ENCODE measurements around the gene MPI. TPM values are rescaled to one million over a fixed set of nuclear protein-coding genes. Genes with fewer than 3 reads are reported as not detected.
A peak's percentile ranks its signal among the peaks of the same experiment; 100 is the strongest.
"Not testable (repeated sequence)": the region's sequence is repeated elsewhere in the genome, so short reads cannot be mapped to it uniquely, and the experiment has no call there.

MPI gene
- total and polyA plus RNA-seq, 10 of the 15 experiments (the other 5 are each of a cell fraction or from before 2014, with no cell fraction given) = 35.6 to 93.9 (median 44.1) TPM

GRCh38 chr15:74887537-74888193 lies 2.2 kb upstream of the MPI start:
- SMC1A ChIA-PET (ENCODE audit: uncharacterized antibody, unreplicated experiment) = interaction anchor here (0.8 to 1.3 kb wide), 4 partner anchors 14 to 30 kb away, joined by 3 read pairs; no protein-coding TSS in a partner anchor
- H4K20me1 ChIP-seq (ENCODE audit: control insufficient read depth, insufficient read depth); H3K36me3 ChIP-seq (ENCODE audit: control insufficient read depth in 2 of 2, insufficient read depth in 2 of 2, low read length in 1 of 2); intact Hi-C loops (cut with micrococcal nuclease; ENCODE audit: unreplicated experiment); FAIRE-seq; H3K4me2 ChIP-seq (ENCODE audit: control insufficient read depth, insufficient read depth); H3K4me3 ChIP-seq; H3K27me3 ChIP-seq (replicated peaks in 1 of 2; ENCODE audit: control insufficient read depth in 2 of 2, insufficient read depth in 2 of 2, low read length in 1 of 2); BruUV-seq (replicated peaks); H2AFZ ChIP-seq (ENCODE audit: control insufficient read depth, low read depth, low read length); ATAC-seq; DNase-seq (ENCODE audit: low read depth, low spot score); H3K9ac ChIP-seq (ENCODE audit: control insufficient read depth, insufficient read depth, low read length); in situ Hi-C loops (cut with MboI); H3K9me3 ChIP-seq (replicated peaks; ENCODE audit: control insufficient read depth, insufficient read depth, low read length); H3K27ac ChIP-seq (ENCODE audit: control insufficient read depth, insufficient read depth): not testable (repeated sequence)
- CTCF ChIA-PET = interaction anchor here (0.8 to 7.5 kb wide), 4 partner anchors 13 to 116 kb away, joined by 3 to 75 read pairs (median 20); no protein-coding TSS in a partner anchor
- RAD21 ChIA-PET (ENCODE audit: unreplicated experiment) = interaction anchor here (1.1 kb wide), 1 partner anchor 117 kb away, joined by 4 read pairs; no protein-coding TSS in a partner anchor
- 87% methylated on average over 7 of the region's 10 CpGs for WGBS (ENCODE audit: insufficient coverage, insufficient replicate concordance, low lambda C conversion rate, missing lambda C conversion rate)
- H3K79me2 ChIP-seq (ENCODE audit: control insufficient read depth, insufficient read depth, low read length) = peaks cover 12% of the 10 kb centered on the region
- POLR2A ChIA-PET = interaction anchor here (0.7 to 1.2 kb wide), 3 partner anchors 17 to 75 kb away, joined by 3 read pairs; partner anchors contain the start of gene LMAN1L
- H3K4me1 ChIP-seq (ENCODE audit: control insufficient read depth, insufficient read depth, low read length) = peaks cover 27% of the 10 kb centered on the region

GRCh38 chr15:74888716-74889115 lies 1.1 kb upstream of the MPI start:
- H3K4me2 ChIP-seq (ENCODE audit: control insufficient read depth, insufficient read depth) = 0 out of 2 replicates have a peak overlapping the region, but pooled peaks have one; percentile 85
- no peak overlapping the region for H3K4me3 ChIP-seq
- H2AFZ ChIP-seq (ENCODE audit: control insufficient read depth, low read depth, low read length) = no peak overlapping the region
- ChIA-PET CTCF (interaction anchor here (0.8 to 4.5 kb wide), 3 partner anchors 12 to 117 kb away, joined by 3 to 37 read pairs (median 3); no protein-coding TSS in a partner anchor), POLR2A (interaction anchor here (0.7 to 1.9 kb wide), 5 partner anchors 10 to 27 kb away, joined by 3 to 6 read pairs (median 3); partner anchors contain the start of gene SCAMP2), RAD21 (ENCODE audit: unreplicated experiment) (interaction anchor here (1.1 to 1.2 kb wide), 2 partner anchors 13 to 118 kb away, joined by 3 to 4 read pairs; no protein-coding TSS in a partner anchor), SMC1A (ENCODE audit: uncharacterized antibody, unreplicated experiment) (interaction anchor here (0.9 to 1.9 kb wide), 5 partner anchors 15 to 117 kb away, joined by 3 to 6 read pairs (median 5); partner anchors contain the start of gene FAM219B)
- intact Hi-C loops (cut with micrococcal nuclease; ENCODE audit: unreplicated experiment) = no loop called here
- H3K9me3 ChIP-seq (replicated peaks; ENCODE audit: control insufficient read depth, insufficient read depth, low read length) = no peaks in the 10 kb centered on the region
- peaks cover 35% of the 10 kb centered on the region for H3K4me1 ChIP-seq (ENCODE audit: control insufficient read depth, insufficient read depth, low read length)
- H3K36me3 ChIP-seq (ENCODE audit: control insufficient read depth in 2 of 2, insufficient read depth in 2 of 2, low read length in 1 of 2) = peaks cover 0 to 6% of the 10 kb centered on the region in 2 experiments; a peak in 2 of 4 replicates
- no peak for DNase-seq (ENCODE audit: low read depth, low spot score)
- no peak for ATAC-seq
- no peak overlapping the region for H3K9ac ChIP-seq (ENCODE audit: control insufficient read depth, insufficient read depth, low read length)
- H4K20me1 ChIP-seq (ENCODE audit: control insufficient read depth, insufficient read depth) = no peaks in the 10 kb centered on the region
- no TSS peak for BruUV-seq (replicated peaks)
- peaks cover 12% of the 10 kb centered on the region for H3K79me2 ChIP-seq (ENCODE audit: control insufficient read depth, insufficient read depth, low read length)
- no peak overlapping the region for H3K27ac ChIP-seq (ENCODE audit: control insufficient read depth, insufficient read depth)
- in situ Hi-C loops (cut with MboI) = no loop called here
- WGBS (ENCODE audit: insufficient coverage, insufficient replicate concordance, low lambda C conversion rate, missing lambda C conversion rate) = 50% methylated on average over 4 of the region's 4 CpGs
- no peak for FAIRE-seq
- H3K27me3 ChIP-seq (replicated peaks in 1 of 2; ENCODE audit: control insufficient read depth in 2 of 2, insufficient read depth in 2 of 2, low read length in 1 of 2) = no peaks in the 10 kb centered on the region
- TF ChIP-seq ZBTB40 (IDR thresholded peaks at IDR 0.05; ENCODE audit: borderline replicate concordance) (no peak), ATF3 (IDR thresholded peaks at IDR 0.05; ENCODE audit: borderline replicate concordance, extremely low read depth, low read depth, low read length) (no peak), NR2C2 (IDR thresholded peaks at IDR 0.05; ENCODE audit: borderline replicate concordance, control insufficient read depth, insufficient read length, low read depth) (no peak), BCLAF1 (IDR thresholded peaks at IDR 0.05) (no peak)

All from GM12878 (cell line).